Fibroblast of pulmonary artery (primary cell): ENCODE measurements around the gene MORC2.

Source experiments
- DNase-seq: peaks from one replicate; pipeline ENCODE4 v3.0.0-alpha.2; 2010; ENCODE audit warnings: low read depth
- H3K4me3 ChIP-seq: replicated peaks from 2 replicates; pipeline ENCODE4 v1.5.1; 2011; ENCODE audit warnings: low read depth, mild to moderate bottlenecking, control low read depth, low read length, moderate library complexity
- CTCF ChIP-seq: IDR thresholded peaks from 2 replicates; pipeline ENCODE4 v1.5.1; 2011; ENCODE audit warnings: mild to moderate bottlenecking, control low read depth, low read length, inconsistent platforms; ENCODE audit errors: missing control alignments

Gene MORC2

GRCh38 chr22:30891443-30891755 lies 77.2 kb downstream of the MORC2 start:
- no peak overlapping the region for H3K4me3 ChIP-seq
- TF ChIP-seq CTCF: no peak
- no peak for DNase-seq

- peak; percentile 38 for DNase-seq
- TF ChIP-seq CTCF: peak; percentile 91
- H3K4me3 ChIP-seq: no peak overlapping the region
These were observed 77.7 kb downstream of the MORC2 start for GRCh38 chr22:30890686-30891442.

GRCh38 chr22:30889996-30890480 lies 78.5 kb downstream of the MORC2 start:
- TF ChIP-seq CTCF: no peak
- H3K4me3 ChIP-seq: no peak overlapping the region
- DNase-seq: no peak

- no peak for DNase-seq
- H3K4me3 ChIP-seq: no peak overlapping the region
- TF ChIP-seq CTCF: no peak
These were observed 79.1 kb downstream of the MORC2 start for GRCh38 chr22:30889268-30889995.

- DNase-seq: no peak
- H3K4me3 ChIP-seq: no peak overlapping the region
- TF ChIP-seq CTCF: no peak
These were observed 80.7 kb downstream of the MORC2 start for GRCh38 chr22:30887861-30888260.

- H3K4me3 ChIP-seq: no peak overlapping the region
- no peak for TF ChIP-seq CTCF
- DNase-seq: no peak
These were observed 81.1 kb downstream of the MORC2 start for GRCh38 chr22:30887453-30887852.
